Upper lobe of left lung (tissue), 6 donors: ENCODE measurements around the gene OPCML. TPM values are rescaled to one million over a fixed set of nuclear protein-coding genes. Genes with fewer than 3 reads are reported as not detected.

ENCODE experiments used
- ATAC-seq, 2 donors: fragments of 200-7000 bp; cut with Tn5 transposase; one replicate each; pipeline ENCODE4 v1.9.1; 2022; ENCODE audit warnings: mild to moderate bottlenecking in 2 of 2, moderate library complexity in 2 of 2; ENCODE audit not compliant: low FRiP score in 2 of 2
- DNase-seq, 2 donors: peaks; one replicate each; pipeline ENCODE4 v3.0.0-alpha.2; 2019 to 2020
- H3K27ac ChIP-seq, 4 donors: fragments of 200-600 bp; sonication (generic); one replicate each; pipeline ENCODE4 v1.5.1; 2016 to 2019
- H3K27me3 ChIP-seq, 4 donors: fragments of 200-600 bp; sonication (generic); one replicate each; pipeline ENCODE4 v1.5.1; 2017 to 2019
- H3K36me3 ChIP-seq, 4 donors: fragments of 200-600 bp; sonication (generic); one replicate each; pipeline ENCODE4 v1.5.1; 2016 to 2019
- H3K4me1 ChIP-seq, 4 donors: fragments of 200-600 bp; sonication (generic); one replicate each; pipeline ENCODE4 v1.5.1; 2018 to 2019
- H3K4me3 ChIP-seq, 4 donors: fragments of 200-600 bp; sonication (generic); one replicate each; pipeline ENCODE4 v1.5.1; 2017 to 2019; ENCODE audit warnings: mild to moderate bottlenecking in 2 of 4, moderate library complexity in 1 of 4
- H3K9me3 ChIP-seq, 4 donors: fragments of 200-600 bp; sonication (generic); one replicate each; pipeline ENCODE4 v1.5.1; 2018 to 2019
- CTCF ChIP-seq, 6 experiments: fragments of 450-650 bp in 4 of 6; fragments of 200-600 bp in 2 of 6; sonication (generic) in 2 of 6; IDR thresholded peaks; one replicate each; pipeline ENCODE4 v1.5.1; 2016 to 2019; ENCODE audit warnings: antibody characterized with exemption in 6 of 6
- EP300 ChIP-seq, 4 donors: sonication (generic); formaldehyde crosslinking; IDR thresholded peaks; one replicate each; pipeline ENCODE4 v1.5.1; 2017; ENCODE audit warnings: antibody characterized with exemption in 4 of 4, control low read depth in 2 of 4
- POLR2A ChIP-seq, 4 donors: fragments of 450-650 bp; IDR thresholded peaks; one replicate each; pipeline ENCODE4 v1.5.1; 2016 to 2017; ENCODE audit warnings: antibody characterized with exemption in 4 of 4, mild to moderate bottlenecking in 2 of 4
- POLR2AphosphoS5 ChIP-seq, 2 donors: sonication (generic); formaldehyde crosslinking; IDR thresholded peaks; one replicate each; pipeline ENCODE4 v1.5.1; 2017; ENCODE audit warnings: antibody characterized with exemption in 2 of 2
- WGBS, 2 donors: methylation state at CpG; one replicate each; pipeline ENCODE4 v1.1.5; 2017 to 2018; 5-methylcytosine and 5-hydroxymethylcytosine counted together
- total RNA-seq, 6 donors: library from RNA; depleted of rRNA in 4 of 6; stranded (reverse); fragments of >200 nt in 4 of 6; gene quantifications; one replicate each; pipeline versions ENCODE4 v1.1.0 to v1.2.1, GENCODE V29; 2016 to 2021
- donor health status: DM: no; HTN: no; CAD: no; lungs with moderate emphysema.
- donor health status: DM: no; HTN: yes; CAD: no; lungs with severe emphysema.

Gene OPCML
- total RNA-seq, 6 donors from 2014 or later, result 0.10 TPM; not detected in 5

GRCh38 chr11:133175103-133175502 is 357.2 kb downstream of the OPCML start:
- 63 to 75% methylated on average over 2 of the region's 2 CpGs for WGBS, 2 donors
- DNase-seq (no peak), ATAC-seq (no peak)
- H3K9me3 ChIP-seq, result no peaks in the 10 kb centered on the region
- no peak overlapping the region for H3K27ac ChIP-seq
- H3K4me3 ChIP-seq, result no peak overlapping the region
- H3K36me3 ChIP-seq, result no peaks in the 10 kb centered on the region
- no peaks in the 10 kb centered on the region for H3K4me1 ChIP-seq
- TF ChIP-seq EP300 (IDR thresholded peaks at IDR 0.05) (no peak), POLR2A (IDR thresholded peaks at IDR 0.05) (no peak), POLR2AphosphoS5 (IDR thresholded peaks at IDR 0.05) (no peak), CTCF (IDR thresholded peaks at IDR 0.05) (no peak)
- no peaks in the 10 kb centered on the region for H3K27me3 ChIP-seq

DNA sequence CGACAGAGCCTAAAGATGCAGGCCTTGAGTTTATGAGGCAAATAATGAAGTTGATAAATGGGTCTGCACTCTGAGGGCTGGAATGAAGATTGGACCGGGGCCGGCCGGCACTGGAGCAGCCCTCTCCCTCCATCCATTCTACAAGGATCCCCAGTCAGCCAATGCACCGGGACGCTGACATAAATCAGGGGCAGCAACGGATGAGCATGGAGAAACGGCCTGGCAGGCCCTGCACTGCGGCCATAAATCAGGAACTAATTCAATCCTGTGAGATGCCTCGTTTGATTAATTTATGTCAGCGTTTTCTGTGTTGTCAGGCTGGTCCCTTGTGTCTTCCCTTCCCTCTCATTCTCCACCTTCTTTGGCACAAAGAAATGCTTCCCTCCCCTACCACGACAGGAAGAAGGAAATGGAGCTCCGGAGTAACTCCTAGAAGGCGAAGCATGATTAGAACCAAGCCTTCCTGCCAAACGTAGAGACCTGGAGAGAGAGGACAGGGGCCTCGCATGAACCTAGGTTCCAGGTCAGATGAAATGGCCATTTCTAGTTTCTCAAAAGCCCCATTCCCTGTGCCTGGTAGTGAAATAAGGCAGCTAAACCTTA is 358.4 kb downstream of the OPCML start:
- 42 to 67% methylated on average over 16 of the region's 16 CpGs for WGBS, 2 donors
- no peak for ATAC-seq
- Histone ChIP-seq H3K27me3 (no peaks in the 10 kb centered on the region), H3K27ac (no peak overlapping the region), H3K4me1 (no peaks in the 10 kb centered on the region), H3K36me3 (no peaks in the 10 kb centered on the region), H3K9me3 (no peaks in the 10 kb centered on the region), H3K4me3 (no peak overlapping the region)
- DNase-seq, result peak in 1 of 2 donors; percentile 24
- TF ChIP-seq EP300 (IDR thresholded peaks at IDR 0.05) (no peak), CTCF (IDR thresholded peaks at IDR 0.05) (no peak), POLR2AphosphoS5 (IDR thresholded peaks at IDR 0.05) (no peak), POLR2A (IDR thresholded peaks at IDR 0.05) (no peak)

DNA sequence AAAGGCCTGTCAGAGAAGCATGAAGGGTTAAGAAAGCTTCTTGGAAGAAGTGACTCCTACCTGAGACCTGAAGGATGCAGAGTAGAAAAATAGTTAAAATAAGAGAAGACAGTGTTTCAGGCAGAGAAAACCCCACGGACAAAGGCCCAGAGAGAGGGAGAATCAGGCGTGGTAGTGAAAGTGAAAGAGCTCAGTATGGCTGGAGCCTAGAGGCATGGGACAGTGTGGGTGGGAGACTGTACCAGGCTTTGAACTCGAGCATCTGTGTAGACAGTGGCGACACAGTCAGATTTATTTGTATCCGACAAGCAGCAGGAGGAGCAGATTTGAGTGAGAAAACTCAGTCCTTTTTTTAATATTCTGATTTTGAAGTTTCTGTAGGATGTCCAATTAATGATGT is 360.0 kb downstream of the OPCML start:
- Histone ChIP-seq H3K9me3 (no peaks in the 10 kb centered on the region), H3K4me1 (no peaks in the 10 kb centered on the region), H3K27ac (no peak overlapping the region), H3K36me3 (no peaks in the 10 kb centered on the region), H3K27me3 (no peaks in the 10 kb centered on the region), H3K4me3 (no peak overlapping the region)
- WGBS, 2 donors, result 74 to 83% methylated on average over 5 of the region's 5 CpGs
- ATAC-seq, result no peak
- DNase-seq, result no peak
- TF ChIP-seq CTCF (IDR thresholded peaks at IDR 0.05) (no peak), POLR2AphosphoS5 (IDR thresholded peaks at IDR 0.05) (no peak), POLR2A (IDR thresholded peaks at IDR 0.05) (no peak), EP300 (IDR thresholded peaks at IDR 0.05) (no peak)

DNA sequence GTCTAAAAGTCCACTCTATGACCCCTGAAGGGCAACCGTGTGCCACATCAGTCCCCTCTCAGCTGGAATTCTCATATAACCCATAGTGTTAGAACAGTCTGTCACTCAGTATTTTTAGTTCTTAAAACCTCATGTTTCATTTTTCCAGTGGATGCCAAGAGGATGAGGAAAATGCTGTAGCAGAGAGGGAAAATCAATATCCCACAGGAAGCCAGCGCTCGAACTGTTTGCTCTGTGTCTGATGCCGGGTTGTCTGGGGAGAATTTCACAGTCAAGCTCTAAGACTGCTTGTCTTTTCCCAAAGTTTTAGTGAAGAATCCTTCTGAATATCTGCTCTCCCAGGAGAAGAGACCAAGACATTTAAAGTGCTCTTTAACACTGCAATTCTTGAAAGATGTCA is 360.9 kb downstream of the OPCML start:
- no peaks in the 10 kb centered on the region for H3K27me3 ChIP-seq
- H3K4me1 ChIP-seq, result no peaks in the 10 kb centered on the region
- ATAC-seq (no peak), DNase-seq (no peak)
- no peak for TF ChIP-seq POLR2A (IDR thresholded peaks at IDR 0.05)
- TF ChIP-seq POLR2AphosphoS5 (IDR thresholded peaks at IDR 0.05), result no peak
- TF ChIP-seq CTCF (IDR thresholded peaks at IDR 0.05), result no peak
- TF ChIP-seq EP300 (IDR thresholded peaks at IDR 0.05), result no peak
- no peak overlapping the region for H3K27ac ChIP-seq
- H3K9me3 ChIP-seq, result no peaks in the 10 kb centered on the region
- WGBS, 2 donors, result 79 to 89% methylated on average over 4 of the region's 4 CpGs
- no peak overlapping the region for H3K4me3 ChIP-seq
- H3K36me3 ChIP-seq, result no peaks in the 10 kb centered on the region

- no peak for TF ChIP-seq EP300 (IDR thresholded peaks at IDR 0.05)
- TF ChIP-seq POLR2A (IDR thresholded peaks at IDR 0.05), result no peak
- 95 to 100% methylated on average over 2 of the region's 2 CpGs for WGBS, 2 donors
- no peaks in the 10 kb centered on the region for H3K27me3 ChIP-seq
- no peaks in the 10 kb centered on the region for H3K4me1 ChIP-seq
- H3K9me3 ChIP-seq, result no peaks in the 10 kb centered on the region
- DNase-seq, result no peak
- no peak overlapping the region for H3K4me3 ChIP-seq
- H3K36me3 ChIP-seq, result no peaks in the 10 kb centered on the region
- no peak for ATAC-seq
- H3K27ac ChIP-seq, result no peak overlapping the region
Observed at GRCh38 chr11:133168016-133168415, 364.3 kb downstream of the OPCML start.
